NCI-H1105 treated with DMSO at 0.1 percent for 48 hours (cell line): Measurements from ENCODE around the gene PHRF1.

Source experiments
- DNase-seq: peaks from one replicate; lab custom pipeline; 2025; lab: John Stamatoyannopoulos, UW

The PHRF1 gene

GRCh38 chr11:614623-615503 lies 38.6 kb downstream of the PHRF1 start:
- DNase-seq: peak; percentile 37

GRCh38 chr11:615504-616319 lies 39.4 kb downstream of the PHRF1 start, which contains the start of gene IRF7:
Gene IRF7, minus strand, starts transcription at chr11:615950. Its CDS starts 586 bp downstream, at chr11:615364.
- DNase-seq: peak; percentile 88

- no peak for DNase-seq
Measured at GRCh38 chr11:616320-617198, 40.3 kb downstream of the PHRF1 start.

GRCh38 chr11:617199-617911 lies 41.1 kb downstream of the PHRF1 start:
- no peak for DNase-seq

GRCh38 chr11:617912-618682 lies 41.8 kb downstream of the PHRF1 start:
- no peak for DNase-seq

- DNase-seq: no peak
Measured at GRCh38 chr11:618856-619627, 42.8 kb downstream of the PHRF1 start.

- DNase-seq: no peak
Measured at GRCh38 chr11:619628-620050, 43.4 kb downstream of the PHRF1 start.

- no peak for DNase-seq
Measured at GRCh38 chr11:620201-620600, 43.9 kb downstream of the PHRF1 start.

GRCh38 chr11:620935-621814 lies 44.9 kb downstream of the PHRF1 start:
- no peak for DNase-seq

- DNase-seq: no peak
Measured at GRCh38 chr11:621838-622237, 45.6 kb downstream of the PHRF1 start.

GRCh38 chr11:623349-623869 lies 47.1 kb downstream of the PHRF1 start:
- DNase-seq: no peak

GRCh38 chr11:623999-624704 lies 47.9 kb downstream of the PHRF1 start:
- DNase-seq: no peak

- DNase-seq: no peak
Measured at GRCh38 chr11:624705-625635, 48.7 kb downstream of the PHRF1 start, which contains the start of gene CDHR5. Gene CDHR5, minus strand, starts transcription at chr11:624955. Its CDS starts 53 bp downstream, at chr11:624902.

GRCh38 chr11:625636-626268 lies 49.5 kb downstream of the PHRF1 start:
- no peak for DNase-seq

- no peak for DNase-seq
Measured at GRCh38 chr11:626475-627307, 50.4 kb downstream of the PHRF1 start, which contains the start of gene SCT. Gene SCT, minus strand, starts transcription at chr11:627181. Its CDS starts 38 bp downstream, at chr11:627143.
